ENCODE measurements around the gene HOXA9.

The HOXA9 gene

DNA sequence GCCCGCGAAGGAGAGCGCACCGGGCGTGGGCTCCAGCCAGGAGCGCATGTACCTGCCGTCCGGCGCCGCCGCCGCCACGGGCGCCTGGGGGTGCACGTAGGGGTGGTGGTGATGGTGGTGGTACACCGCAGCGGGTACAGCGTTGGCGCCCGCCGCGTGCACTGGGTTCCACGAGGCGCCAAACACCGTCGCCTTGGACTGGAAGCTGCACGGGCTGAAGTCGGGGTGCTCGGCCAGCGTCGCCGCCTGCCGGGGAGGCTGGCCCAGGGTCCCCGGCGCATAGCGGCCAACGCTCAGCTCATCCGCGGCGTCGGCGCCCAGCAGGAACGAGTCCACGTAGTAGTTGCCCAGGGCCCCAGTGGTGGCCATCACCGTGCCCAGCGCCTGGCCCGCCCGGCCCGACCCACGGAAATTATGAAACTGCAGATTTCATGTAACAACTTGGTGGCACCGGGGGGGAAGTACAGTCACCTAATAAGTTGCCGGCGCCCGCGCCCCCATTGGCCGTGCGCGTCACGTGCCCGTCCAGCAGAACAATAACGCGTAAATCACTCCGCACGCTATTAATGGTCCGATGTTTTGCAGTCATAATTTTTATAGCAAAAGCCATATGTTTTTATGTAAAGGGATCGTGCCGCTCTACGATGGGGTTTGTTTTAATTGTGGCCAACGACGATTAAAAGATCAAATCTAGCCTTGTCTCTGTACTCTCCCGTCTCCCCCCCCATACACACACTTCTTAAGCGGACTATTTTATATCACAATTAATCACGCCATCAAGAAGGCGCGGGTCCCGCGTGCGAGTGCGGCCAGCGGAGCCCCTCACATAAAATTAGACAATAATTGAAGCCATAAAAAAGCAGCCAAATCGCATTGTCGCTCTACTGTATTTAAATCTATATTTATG lies at the start of gene HOXA9:
TSS of gene HOXA9 (minus strand) at position 449 of the 907 bp plus-strand sequence. CDS start at position 369, 80 bp downstream.
- no peak for DNase-seq (ENCODE audit: low spot score)

- no peak for DNase-seq (ENCODE audit: low spot score)
These were observed 49.1 kb upstream of the HOXA9 start for GRCh38 chr7:27214239-27214950.

DNA sequence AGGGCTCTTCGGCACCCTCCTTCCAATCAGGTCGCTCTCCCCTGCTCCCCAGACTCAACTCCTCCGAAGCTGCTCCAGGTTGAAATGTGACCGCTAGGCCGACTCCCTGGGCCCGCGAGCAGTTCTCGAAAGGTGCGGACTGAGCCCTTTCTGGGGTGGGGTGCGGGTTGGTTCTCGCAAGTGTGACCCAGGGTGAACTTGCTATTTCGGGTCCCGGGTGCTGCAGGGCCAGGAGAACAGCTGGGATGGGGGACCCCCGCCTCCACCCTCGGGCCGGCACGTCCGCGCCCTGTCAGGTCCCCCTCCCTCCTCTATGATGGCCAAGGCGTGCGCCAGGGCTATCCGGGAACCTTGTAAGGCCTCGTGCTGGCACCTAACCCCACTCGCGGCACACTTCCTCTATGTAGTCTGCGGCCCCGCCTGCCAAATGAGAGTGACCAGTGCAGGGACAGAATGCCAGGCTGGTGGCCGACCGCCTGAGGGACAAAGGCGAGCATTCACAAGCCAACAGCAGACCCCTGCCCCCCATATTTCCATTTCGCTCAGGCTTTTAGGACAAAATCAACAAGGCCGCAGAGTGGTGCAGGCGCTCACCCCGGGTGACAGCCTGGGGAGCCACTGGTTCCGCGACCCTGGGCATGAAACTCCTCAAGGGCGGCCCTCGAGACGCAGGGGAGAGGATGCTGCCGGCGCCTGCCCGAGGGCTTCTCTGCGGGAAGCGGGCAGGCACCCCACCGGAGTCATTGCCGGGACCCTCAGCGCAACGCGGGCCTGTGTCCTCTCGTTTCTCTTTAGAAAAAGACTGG lies 48.3 kb upstream of the HOXA9 start:
- DNase-seq (ENCODE audit: low spot score) = no peak

GRCh38 chr7:27212497-27213432 lies 47.4 kb upstream of the HOXA9 start:
- DNase-seq (ENCODE audit: low spot score) = no peak

- DNase-seq (ENCODE audit: low spot score) = no peak
These were observed 46.4 kb upstream of the HOXA9 start for GRCh38 chr7:27211764-27212204.

- no peak for DNase-seq (ENCODE audit: low spot score)
These were observed 45.7 kb upstream of the HOXA9 start for GRCh38 chr7:27211084-27211446.

GRCh38 chr7:27210441-27211083 lies 45.2 kb upstream of the HOXA9 start:
- peak; percentile 27 for DNase-seq (ENCODE audit: low spot score)

GRCh38 chr7:27209933-27210440 lies 44.6 kb upstream of the HOXA9 start:
- DNase-seq (ENCODE audit: low spot score) = no peak

DNA sequence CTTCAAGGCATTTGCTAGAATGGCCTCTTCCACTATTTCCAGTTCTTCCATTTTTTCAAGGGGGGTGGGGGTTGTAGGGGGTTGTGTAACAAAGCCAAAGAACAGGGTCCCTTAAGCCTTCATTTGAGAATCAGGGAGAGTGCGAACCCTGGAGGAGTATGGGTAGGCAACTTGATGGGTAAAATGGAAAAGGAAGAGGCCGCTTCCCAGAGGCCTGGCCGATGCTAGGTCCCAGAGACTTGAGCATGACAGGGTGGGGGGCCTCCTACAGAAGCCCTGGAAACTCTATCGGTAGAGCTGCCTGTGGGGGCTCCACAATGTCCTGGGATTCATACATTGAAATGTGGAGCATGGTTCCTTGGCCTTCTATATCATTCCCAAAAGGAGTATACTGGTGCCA lies 43.7 kb upstream of the HOXA9 start:
- DNase-seq (ENCODE audit: low spot score) = no peak

- DNase-seq (ENCODE audit: low spot score) = no peak
These were observed 42.1 kb upstream of the HOXA9 start for GRCh38 chr7:27207348-27207985.

DNA sequence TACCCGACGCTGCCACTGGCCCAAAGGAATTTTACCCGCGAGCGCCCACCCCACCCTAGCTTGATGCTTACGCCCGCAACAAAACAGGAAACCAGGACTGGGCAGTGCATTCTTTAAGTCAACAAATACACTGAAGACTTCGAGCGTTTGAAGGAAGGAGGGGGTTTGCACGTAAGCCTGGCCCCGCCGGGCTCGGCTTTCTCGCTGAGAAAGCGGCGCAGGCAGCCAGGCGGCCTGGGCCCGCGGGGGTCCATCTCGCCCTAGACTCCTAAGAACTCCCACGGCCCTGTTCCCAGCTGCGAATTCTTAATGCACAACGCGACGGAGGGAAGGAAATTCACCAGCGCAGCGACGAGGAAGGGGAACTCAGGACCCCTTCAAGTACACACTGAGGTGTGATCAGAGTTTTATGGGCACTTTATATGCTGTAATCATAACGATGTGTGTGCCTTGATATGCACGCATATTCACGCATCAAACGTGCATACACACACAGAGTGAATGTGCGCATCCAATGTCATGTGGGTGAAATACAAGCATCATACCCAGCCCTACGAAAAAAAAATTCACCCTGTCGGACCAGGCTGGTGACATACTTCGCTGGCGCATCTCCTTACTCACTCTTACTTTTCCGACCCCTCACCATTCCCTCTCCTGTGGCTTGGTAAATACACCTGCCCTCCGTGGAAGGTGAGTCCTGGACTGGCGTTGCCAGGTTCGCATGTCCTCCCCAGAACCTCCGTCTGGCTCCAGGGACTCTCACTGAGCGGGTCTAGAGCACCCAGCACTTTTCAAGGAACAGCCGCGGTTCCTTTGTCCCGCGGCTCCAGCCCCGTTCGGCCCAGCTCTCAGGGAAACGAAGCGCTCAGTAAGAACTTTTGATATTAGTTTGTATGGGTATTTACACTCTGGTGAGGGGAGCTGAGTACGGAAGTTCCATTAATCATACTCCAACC lies 40.3 kb upstream of the HOXA9 start:
- no peak for DNase-seq (ENCODE audit: low spot score)

- no peak for DNase-seq (ENCODE audit: low spot score)
These were observed 39.5 kb upstream of the HOXA9 start for GRCh38 chr7:27204851-27205322.

GRCh38 chr7:27203964-27204594 lies 38.7 kb upstream of the HOXA9 start:
- DNase-seq (ENCODE audit: low spot score) = no peak

DNA sequence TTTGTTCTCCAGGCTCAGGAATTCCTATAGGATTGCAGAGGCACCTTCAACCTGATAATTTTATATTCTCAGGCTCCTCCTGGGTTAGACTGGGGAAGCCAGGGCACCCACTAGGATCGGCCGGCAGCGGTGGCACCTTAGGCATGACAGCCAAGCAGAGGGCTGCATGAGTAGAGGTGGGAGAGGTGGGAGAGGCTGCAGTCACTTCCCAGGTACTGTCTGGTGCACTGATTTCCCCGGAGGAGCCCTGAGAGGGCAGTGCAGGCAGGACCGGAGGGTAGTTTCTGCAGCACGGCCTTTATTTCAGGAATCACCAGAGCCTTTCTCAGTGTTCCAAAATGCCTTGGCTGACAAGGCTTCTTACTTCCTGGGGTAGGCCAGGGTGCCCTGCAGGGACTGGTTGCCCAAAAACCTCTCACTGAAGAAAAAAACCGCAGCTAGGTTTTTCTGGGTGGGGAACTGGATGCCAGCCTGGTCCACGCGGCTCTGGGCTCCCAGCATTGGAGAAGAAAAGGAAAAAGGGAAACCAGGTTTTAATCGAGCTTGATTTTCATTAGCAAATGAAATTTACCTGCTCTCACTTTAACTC lies 38.1 kb upstream of the HOXA9 start:
- DNase-seq (ENCODE audit: low spot score) = no peak

DNA sequence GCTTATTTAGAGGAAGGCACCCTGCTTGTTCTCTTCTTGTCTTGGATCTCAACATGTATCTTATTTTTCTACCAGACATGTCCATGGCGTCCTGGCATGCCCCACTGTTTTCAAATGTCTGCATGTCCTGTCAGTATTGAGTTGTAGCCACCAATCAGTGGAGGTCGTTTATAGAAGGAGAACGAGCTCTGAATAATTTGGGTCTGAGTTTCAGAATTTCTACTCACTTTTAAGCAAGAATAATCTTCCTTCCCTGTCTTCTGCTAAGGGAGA lies 37.5 kb upstream of the HOXA9 start:
- no peak for DNase-seq (ENCODE audit: low spot score)

DNA sequence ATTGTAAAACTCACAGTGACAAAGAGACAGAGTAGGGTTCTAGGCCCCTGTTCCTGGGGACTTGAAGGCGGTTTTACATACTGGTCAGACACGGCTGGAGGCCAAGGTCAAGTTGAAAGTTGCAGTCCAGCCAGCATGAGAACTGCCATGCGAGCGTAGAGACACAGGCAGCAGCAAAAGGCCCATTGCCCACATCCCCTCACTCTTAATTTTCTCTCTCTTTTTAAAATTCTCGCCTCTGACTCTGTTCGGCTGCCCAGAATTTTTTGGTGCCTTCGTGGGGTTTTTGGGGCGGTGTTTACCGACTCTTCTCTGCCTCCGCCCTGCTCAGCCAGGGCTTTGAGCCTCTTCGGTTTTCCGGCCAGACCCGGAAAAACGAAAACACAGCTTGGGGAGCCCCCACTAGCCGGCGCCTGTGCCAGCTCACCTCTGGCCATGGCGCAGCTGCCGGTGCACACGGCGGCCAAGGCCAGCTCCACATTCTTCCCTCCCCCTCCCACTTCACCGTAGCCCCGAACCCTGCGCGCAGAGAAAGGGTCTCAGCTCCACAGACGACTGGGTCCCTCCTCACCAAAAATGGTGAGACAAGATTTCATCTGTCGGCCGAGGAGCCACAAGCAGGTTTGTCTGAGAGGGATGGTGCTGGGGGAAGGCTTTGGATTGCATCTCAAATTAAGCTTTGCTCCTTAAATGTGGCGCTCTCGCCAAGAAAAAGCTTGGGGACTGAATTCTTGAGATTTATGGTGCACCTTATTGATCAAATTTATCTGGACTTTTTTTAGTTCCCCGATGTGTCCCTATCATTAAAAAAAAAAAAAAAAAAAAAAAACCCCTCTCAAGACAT lies 36.9 kb upstream of the HOXA9 start:
- DNase-seq (ENCODE audit: low spot score) = no peak

DNA sequence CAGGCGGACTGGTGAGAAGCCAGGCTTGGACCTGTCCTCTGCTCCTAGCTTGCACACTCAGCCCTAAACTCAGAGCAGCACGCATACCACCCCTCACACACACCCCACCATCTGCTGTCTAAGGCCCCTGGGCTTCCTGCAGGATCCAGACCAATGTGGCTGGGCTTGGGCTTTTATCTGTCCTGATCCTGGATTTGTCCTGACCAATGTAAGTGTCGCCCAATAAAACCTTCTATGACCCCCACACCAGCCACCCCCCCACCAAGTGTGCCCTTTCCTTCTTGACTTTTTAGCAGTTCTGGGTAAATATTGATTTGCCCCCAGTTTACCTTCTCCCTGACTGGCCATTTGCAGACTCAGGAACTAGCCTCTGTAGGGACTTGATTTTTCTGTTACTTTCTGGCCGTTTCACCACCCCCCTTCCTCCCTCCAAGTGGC lies 36.3 kb upstream of the HOXA9 start:
- no peak for DNase-seq (ENCODE audit: low spot score)

Data from CD4-positive, alpha-beta T cell treated with Interleukin-2 at 100 ng/mL for 4 hours (primary cell).